ENCODE data around the gene HHLA2. TPM values are rescaled to one million over a fixed set of nuclear protein-coding genes. Genes with fewer than 3 reads are reported as not detected.

HHLA2 gene
- total and polyA plus RNA-seq, 2 experiments from 2014 or later: not detected

DNA sequence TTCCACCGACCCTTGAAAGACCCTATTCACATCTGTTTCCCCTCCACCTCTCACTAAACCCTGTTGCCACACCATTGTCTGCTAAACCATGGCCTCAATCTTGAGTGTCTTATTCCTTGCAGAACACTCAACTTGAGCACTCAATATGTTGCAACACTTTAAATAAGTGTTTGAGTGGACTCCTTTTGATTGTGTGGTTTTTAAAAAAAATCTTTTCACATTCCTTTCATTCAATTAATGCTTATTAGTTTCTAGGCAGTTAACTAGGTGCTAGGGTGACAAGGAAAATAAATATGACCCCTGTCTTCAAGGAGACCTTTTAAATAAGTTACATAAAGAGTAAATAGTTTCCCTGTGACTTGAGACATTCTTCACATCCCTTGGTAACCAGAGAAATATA lies 13.3 kb upstream of the HHLA2 start:
- no peaks in the 10 kb centered on the region for H3K4me1 Mint-ChIP-seq
- Histone ChIP-seq H3K27me3 (ENCODE audit: insufficient read depth) (no peaks in the 10 kb centered on the region), H2AFZ (no peak overlapping the region), H3K27ac (ENCODE audit: low read depth) (no peak overlapping the region), H3K4me3 (no peak overlapping the region), H3K9me2 (ENCODE audit: insufficient read depth) (peaks cover 3% of the 10 kb centered on the region; the same call in 1 of the 2 replicates), H3K36me3 (ENCODE audit: insufficient read depth) (peaks cover 13% of the 10 kb centered on the region; the same call in 1 of the 2 replicates), H3K4me2 (no peak overlapping the region), H3F3A (replicated peaks; ENCODE audit: low read depth) (no peaks in the 10 kb centered on the region), H3K79me2 (replicated peaks; ENCODE audit: insufficient read depth) (no peaks in the 10 kb centered on the region), H3K4me1 (ENCODE audit: insufficient read depth) (no peaks in the 10 kb centered on the region), H4K20me1 (replicated peaks; ENCODE audit: insufficient read depth) (no peaks in the 10 kb centered on the region)
- ATAC-seq (no peak), DNase-seq (ENCODE audit: low spot score) (no peak)
- no peak overlapping the region for H3K4me3 Mint-ChIP-seq
- peaks cover 9% of the 10 kb centered on the region for H3K36me3 Mint-ChIP-seq (ENCODE audit: low read depth)
- H3K9me3 Mint-ChIP-seq: peaks cover 21% of the 10 kb centered on the region
- TF ChIP-seq, protein P1, sequence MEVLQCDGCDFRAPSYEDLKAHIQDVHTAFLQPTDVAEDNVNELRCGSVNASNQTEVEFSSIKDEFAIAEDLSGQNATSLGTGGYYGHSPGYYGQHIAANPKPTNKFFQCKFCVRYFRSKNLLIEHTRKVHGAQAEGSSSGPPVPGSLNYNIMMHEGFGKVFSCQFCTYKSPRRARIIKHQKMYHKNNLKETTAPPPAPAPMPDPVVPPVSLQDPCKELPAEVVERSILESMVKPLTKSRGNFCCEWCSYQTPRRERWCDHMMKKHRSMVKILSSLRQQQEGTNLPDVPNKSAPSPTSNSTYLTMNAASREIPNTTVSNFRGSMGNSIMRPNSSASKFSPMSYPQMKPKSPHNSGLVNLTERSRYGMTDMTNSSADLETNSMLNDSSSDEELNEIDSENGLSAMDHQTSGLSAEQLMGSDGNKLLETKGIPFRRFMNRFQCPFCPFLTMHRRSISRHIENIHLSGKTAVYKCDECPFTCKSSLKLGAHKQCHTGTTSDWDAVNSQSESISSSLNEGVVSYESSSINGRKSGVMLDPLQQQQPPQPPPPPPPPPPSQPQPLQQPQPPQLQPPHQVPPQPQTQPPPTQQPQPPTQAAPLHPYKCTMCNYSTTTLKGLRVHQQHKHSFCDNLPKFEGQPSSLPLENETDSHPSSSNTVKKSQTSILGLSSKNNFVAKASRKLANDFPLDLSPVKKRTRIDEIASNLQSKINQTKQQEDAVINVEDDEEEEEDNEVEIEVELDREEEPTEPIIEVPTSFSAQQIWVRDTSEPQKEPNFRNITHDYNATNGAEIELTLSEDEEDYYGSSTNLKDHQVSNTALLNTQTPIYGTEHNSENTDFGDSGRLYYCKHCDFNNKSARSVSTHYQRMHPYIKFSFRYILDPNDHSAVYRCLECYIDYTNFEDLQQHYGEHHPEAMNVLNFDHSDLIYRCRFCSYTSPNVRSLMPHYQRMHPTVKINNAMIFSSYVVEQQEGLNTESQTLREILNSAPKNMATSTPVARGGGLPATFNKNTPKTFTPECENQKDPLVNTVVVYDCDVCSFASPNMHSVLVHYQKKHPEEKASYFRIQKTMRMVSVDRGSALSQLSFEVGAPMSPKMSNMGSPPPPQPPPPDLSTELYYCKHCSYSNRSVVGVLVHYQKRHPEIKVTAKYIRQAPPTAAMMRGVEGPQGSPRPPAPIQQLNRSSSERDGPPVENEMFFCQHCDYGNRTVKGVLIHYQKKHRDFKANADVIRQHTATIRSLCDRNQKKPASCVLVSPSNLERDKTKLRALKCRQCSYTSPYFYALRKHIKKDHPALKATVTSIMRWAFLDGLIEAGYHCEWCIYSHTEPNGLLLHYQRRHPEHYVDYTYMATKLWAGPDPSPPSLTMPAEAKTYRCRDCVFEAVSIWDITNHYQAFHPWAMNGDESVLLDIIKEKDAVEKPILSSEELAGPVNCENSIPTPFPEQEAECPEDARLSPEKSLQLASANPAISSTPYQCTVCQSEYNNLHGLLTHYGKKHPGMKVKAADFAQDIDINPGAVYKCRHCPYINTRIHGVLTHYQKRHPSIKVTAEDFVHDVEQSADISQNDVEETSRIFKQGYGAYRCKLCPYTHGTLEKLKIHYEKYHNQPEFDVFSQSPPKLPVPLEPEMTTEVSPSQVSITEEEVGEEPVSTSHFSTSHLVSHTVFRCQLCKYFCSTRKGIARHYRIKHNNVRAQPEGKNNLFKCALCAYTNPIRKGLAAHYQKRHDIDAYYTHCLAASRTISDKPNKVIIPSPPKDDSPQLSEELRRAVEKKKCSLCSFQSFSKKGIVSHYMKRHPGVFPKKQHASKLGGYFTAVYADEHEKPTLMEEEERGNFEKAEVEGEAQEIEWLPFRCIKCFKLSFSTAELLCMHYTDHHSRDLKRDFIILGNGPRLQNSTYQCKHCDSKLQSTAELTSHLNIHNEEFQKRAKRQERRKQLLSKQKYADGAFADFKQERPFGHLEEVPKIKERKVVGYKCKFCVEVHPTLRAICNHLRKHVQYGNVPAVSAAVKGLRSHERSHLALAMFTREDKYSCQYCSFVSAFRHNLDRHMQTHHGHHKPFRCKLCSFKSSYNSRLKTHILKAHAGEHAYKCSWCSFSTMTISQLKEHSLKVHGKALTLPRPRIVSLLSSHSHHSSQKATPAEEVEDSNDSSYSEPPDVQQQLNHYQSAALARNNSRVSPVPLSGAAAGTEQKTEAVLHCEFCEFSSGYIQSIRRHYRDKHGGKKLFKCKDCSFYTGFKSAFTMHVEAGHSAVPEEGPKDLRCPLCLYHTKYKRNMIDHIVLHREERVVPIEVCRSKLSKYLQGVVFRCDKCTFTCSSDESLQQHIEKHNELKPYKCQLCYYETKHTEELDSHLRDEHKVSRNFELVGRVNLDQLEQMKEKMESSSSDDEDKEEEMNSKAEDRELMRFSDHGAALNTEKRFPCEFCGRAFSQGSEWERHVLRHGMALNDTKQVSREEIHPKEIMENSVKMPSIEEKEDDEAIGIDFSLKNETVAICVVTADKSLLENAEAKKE (CRISPR knock-in tag; IDR thresholded peaks at IDR 0.05): no peak
- no peak for TF ChIP-seq REST (IDR thresholded peaks at IDR 0.05; ENCODE audit: unreplicated experiment)
- TF ChIP-seq ZNF331 (CRISPR knock-in tag; IDR thresholded peaks at IDR 0.05; ENCODE audit: low read depth): no peak
- TF ChIP-seq, protein P2, sequence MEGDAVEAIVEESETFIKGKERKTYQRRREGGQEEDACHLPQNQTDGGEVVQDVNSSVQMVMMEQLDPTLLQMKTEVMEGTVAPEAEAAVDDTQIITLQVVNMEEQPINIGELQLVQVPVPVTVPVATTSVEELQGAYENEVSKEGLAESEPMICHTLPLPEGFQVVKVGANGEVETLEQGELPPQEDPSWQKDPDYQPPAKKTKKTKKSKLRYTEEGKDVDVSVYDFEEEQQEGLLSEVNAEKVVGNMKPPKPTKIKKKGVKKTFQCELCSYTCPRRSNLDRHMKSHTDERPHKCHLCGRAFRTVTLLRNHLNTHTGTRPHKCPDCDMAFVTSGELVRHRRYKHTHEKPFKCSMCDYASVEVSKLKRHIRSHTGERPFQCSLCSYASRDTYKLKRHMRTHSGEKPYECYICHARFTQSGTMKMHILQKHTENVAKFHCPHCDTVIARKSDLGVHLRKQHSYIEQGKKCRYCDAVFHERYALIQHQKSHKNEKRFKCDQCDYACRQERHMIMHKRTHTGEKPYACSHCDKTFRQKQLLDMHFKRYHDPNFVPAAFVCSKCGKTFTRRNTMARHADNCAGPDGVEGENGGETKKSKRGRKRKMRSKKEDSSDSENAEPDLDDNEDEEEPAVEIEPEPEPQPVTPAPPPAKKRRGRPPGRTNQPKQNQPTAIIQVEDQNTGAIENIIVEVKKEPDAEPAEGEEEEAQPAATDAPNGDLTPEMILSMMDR (conservative IDR thresholded peaks at IDR 0.05; ENCODE audit: low read depth in 2 of 2): no peak
- TF ChIP-seq POLR2AphosphoS5 (IDR thresholded peaks at IDR 0.05; ENCODE audit: low read depth): no peak
- TF ChIP-seq NANOG (IDR thresholded peaks at IDR 0.05; ENCODE audit: borderline replicate concordance): no peak
- no peak for TF ChIP-seq STAT1 (IDR thresholded peaks at IDR 0.05; ENCODE audit: unreplicated experiment)
- H3K27me3 Mint-ChIP-seq (ENCODE audit: insufficient read depth, low read depth, poor library complexity): no peaks in the 10 kb centered on the region
- no peak overlapping the region for H3K27ac Mint-ChIP-seq

Data from GM23338 (cell line).